Heart left ventricle (tissue), 16 donors: ENCODE data around the gene APP. TPM values are rescaled to one million over a fixed set of nuclear protein-coding genes. Genes with fewer than 3 reads are reported as not detected.

Source experiments
- ATAC-seq, 4 donors: fragments of 200-7000 bp; cut with Tn5 transposase; one replicate each; pipeline ENCODE4 v1.9.1; 2020 to 2022; ENCODE audit warnings: moderate library complexity in 4 of 4, mild to moderate bottlenecking in 3 of 4, moderate number of reproducible peaks in 1 of 4
- DNase-seq, 5 donors: peaks; one replicate each; pipeline ENCODE4 v3.0.0-alpha.2; 2020
- H3K27ac ChIP-seq, 12 donors: fragments of 200-600 bp; sonication (generic) in 4 of 12; one replicate each; pipeline versions ENCODE4 v1.5.0 to v1.8.0; 2016 to 2022; ENCODE audit warnings: mild to moderate bottlenecking in 2 of 12
- H3K27me3 ChIP-seq, 9 donors: fragments of 200-600 bp; sonication (generic) in 2 of 9; one replicate each; pipeline versions ENCODE4 v1.5.1 to v1.8.0; 2016 to 2022; ENCODE audit warnings: mild to moderate bottlenecking in 3 of 9
- H3K36me3 ChIP-seq, 9 donors: fragments of 200-600 bp; sonication (generic) in 2 of 9; one replicate each; pipeline versions ENCODE4 v1.5.0 to v1.8.0; 2018 to 2022; ENCODE audit warnings: mild to moderate bottlenecking in 2 of 9
- H3K4me1 ChIP-seq, 12 donors: fragments of 200-600 bp; sonication (generic) in 4 of 12; one replicate each; pipeline versions ENCODE4 v1.5.0 to v1.8.0; 2016 to 2022; ENCODE audit warnings: mild to moderate bottlenecking in 3 of 12
- H3K4me3 ChIP-seq, 12 donors: fragments of 200-600 bp; sonication (generic) in 4 of 12; one replicate each; pipeline versions ENCODE4 v1.5.0 to v1.8.0; 2017 to 2022; ENCODE audit warnings: mild to moderate bottlenecking in 9 of 12, moderate library complexity in 4 of 12
- H3K9me3 ChIP-seq, 12 donors: fragments of 200-600 bp; sonication (generic) in 4 of 12; one replicate each; pipeline versions ENCODE4 v1.5.0 to v1.8.0; 2016 to 2022; ENCODE audit warnings: mild to moderate bottlenecking in 1 of 12
- POLR2A ChIP-seq, 2 donors: fragments of 450-650 bp; IDR thresholded peaks; one replicate each; pipeline ENCODE4 v1.6.1; 2017; ENCODE audit warnings: antibody characterized with exemption in 2 of 2, mild to moderate bottlenecking in 2 of 2, moderate library complexity in 2 of 2
- WGBS, 4 donors: extraction: QIAGEN DNeasy Blood & Tissue Kit in 2 of 4; methylation state at CpG; one replicate each; pipeline versions ENCODE4 v1.1.5 to v1.1.7; 2013 to 2018; 5-methylcytosine and 5-hydroxymethylcytosine counted together
- intact Hi-C, 10 donors: fragments of 100-400 bp; cut with DNase I; formaldehyde crosslinking; loops; one replicate each; pipeline versions ENCODE4 v1.11.1 to v1.14.2; 2022
- polyA plus RNA-seq, 2 donors: library from polyadenylated mRNA; stranded (reverse); fragments of 200-250 nt; gene quantifications; one replicate each; pipeline ENCODE4 v1.2.3, GENCODE V29; 2013
- total RNA-seq, 9 donors: library from RNA; depleted of rRNA in 2 of 9; stranded (reverse); fragments of >200 nt in 2 of 9; fragmentation: NEBNext Ultra II Directional in 3 of 9; extraction: Animal tissue kit (Norgen Biotek cat#: 25700) in 3 of 9; gene quantifications; one replicate each; pipeline versions ENCODE4 v1.1.0 to v1.2.4, GENCODE V29; 2016 to 2023
- TF ChIP-seq, protein P1 (sequence below), 12 donors: fragments of 200-600 bp; sonication (generic) in 4 of 12; IDR thresholded peaks; one replicate each; pipeline versions ENCODE4 v1.5.0 to v1.8.0; 2018 to 2022; ENCODE audit warnings: antibody characterized with exemption in 12 of 12, mild to moderate bottlenecking in 5 of 12
- donor health status: ischemic (EF 13 %, LVEDD 7.1; RV severe dilation, severe dysfunction).
- donor health status: healthy with polysubstance abuse.
- donor health status: DM: no; HTN: yes; CAD: no.
- donor health status: DM: no; HTN: no; CAD: no.
- donor health status: ischemic (EF 25% LVEDD 6.9; RV normal size, moderate dysfunction).
- donor health status: ischemic (EF 25% LVEDD 5.7; RV mildly dilated, moderate dysfunction).
- donor health status: healthy.
- donor health status: DM: yes; HTN: yes; CAD: no.
- donor health status: ischemic (EF 35%, LVEDD 5.7; RV mildly dilated, moderate dysfunction).
- donor health status: nonischemic (EF 11% LVEDD 7.7; RV severe dilation, severe dysfunction).
- donor health status: DM: yes; HTN: yes; CAD: no.
- donor health status: PGD.
- donor health status: ischemic (EF 29% LVEDD 5.4; RV normal size, mild dysfunction).
- donor health status: nonischemic (EF 23%, LVEDD 6.1; RV moderate dilation, normal function).

The APP gene
- total and polyA plus RNA-seq, 11 donors: 103 to 467 (median 373) TPM

DNA sequence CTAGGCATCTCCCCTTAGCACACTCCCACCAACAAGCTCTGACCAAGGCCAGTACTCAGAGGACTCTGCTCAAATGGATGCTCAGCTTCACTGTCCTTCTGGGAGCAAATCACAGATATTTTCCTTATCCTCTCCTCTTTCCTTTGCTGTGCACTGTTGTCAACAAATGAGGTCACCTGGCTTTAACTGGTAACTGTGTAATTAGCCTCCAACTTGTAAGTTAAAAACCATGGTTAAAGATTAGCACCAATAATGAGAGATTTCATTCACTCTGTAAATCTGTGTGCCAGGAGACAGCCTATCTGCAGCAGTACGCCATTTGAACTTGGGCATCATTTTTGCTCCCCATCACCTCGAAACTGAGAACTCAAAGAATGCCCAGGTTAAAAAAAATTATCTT is 286.3 kb downstream of the APP start:
- Histone ChIP-seq H3K36me3 (peaks cover 0 to 46% (median 22%) of the 10 kb centered on the region in 9 donors), H3K9me3 (no peaks in the 10 kb centered on the region), H3K4me3 (no peak overlapping the region), H3K27ac (no peak overlapping the region), H3K4me1 (peaks cover 0 to 20% (median 4%) of the 10 kb centered on the region in 12 donors), H3K27me3 (no peaks in the 10 kb centered on the region)
- WGBS, 4 donors: 93 to 97% (median 97%) methylated on average over 2 of the region's 2 CpGs
- DNase-seq (no peak), ATAC-seq (no peak)
- no peak for TF ChIP-seq POLR2A (IDR thresholded peaks at IDR 0.05)
- intact Hi-C loops: loop anchor here in 9 of 10 donors (5.0 to 10.0 kb wide), 3 partner anchors 288 to 833 kb away; partner anchors contain the start of genes APP (in 6 of the 9) and CYYR1 (in 2 of the 9)

DNA sequence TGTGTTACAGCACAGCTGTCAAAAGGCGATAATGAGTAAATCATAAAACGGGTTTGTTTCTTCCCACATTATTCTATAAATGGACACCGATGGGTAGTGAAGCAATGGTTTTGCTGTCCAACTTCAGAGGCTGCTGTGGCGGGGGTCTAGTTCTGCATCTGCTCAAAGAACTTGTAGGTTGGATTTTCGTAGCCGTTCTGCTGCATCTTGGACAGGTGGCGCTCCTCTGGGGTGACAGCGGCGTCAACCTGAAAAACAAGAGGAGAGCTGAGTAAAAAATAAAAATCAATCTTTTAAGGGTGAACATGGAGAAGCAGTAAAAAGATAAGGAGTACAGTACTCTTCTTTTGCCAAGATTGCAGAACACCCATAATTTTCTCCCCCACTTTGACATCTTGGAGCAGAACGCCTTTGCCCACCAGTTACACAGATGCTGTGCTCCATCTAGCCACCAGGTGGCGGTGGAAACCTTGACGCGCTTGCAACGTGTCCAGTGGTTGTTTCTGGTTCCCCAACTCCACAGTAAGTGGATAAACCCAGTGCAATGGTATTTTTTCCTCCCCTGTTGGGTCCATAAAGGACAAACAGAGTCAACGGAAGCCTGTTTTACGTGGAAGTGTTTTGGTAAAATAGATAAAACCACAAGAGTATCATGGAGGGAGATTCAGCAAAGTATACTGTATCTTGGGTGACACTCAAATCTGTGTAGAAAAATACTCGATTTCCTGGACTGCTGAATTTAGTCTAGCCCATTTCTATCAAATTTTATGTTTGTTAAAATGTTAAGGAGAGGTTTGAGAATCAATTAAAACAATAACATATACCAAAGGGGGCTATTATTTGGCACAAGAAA is 288.8 kb downstream of the APP start:
- Histone ChIP-seq H3K4me1 (peaks cover 0 to 20% (median 4%) of the 10 kb centered on the region in 12 donors), H3K27ac (no peak overlapping the region), H3K27me3 (no peaks in the 10 kb centered on the region), H3K9me3 (no peaks in the 10 kb centered on the region), H3K36me3 (peaks cover 0 to 26% (median 15%) of the 10 kb centered on the region in 9 donors), H3K4me3 (no peak overlapping the region)
- TF ChIP-seq, protein P1, sequence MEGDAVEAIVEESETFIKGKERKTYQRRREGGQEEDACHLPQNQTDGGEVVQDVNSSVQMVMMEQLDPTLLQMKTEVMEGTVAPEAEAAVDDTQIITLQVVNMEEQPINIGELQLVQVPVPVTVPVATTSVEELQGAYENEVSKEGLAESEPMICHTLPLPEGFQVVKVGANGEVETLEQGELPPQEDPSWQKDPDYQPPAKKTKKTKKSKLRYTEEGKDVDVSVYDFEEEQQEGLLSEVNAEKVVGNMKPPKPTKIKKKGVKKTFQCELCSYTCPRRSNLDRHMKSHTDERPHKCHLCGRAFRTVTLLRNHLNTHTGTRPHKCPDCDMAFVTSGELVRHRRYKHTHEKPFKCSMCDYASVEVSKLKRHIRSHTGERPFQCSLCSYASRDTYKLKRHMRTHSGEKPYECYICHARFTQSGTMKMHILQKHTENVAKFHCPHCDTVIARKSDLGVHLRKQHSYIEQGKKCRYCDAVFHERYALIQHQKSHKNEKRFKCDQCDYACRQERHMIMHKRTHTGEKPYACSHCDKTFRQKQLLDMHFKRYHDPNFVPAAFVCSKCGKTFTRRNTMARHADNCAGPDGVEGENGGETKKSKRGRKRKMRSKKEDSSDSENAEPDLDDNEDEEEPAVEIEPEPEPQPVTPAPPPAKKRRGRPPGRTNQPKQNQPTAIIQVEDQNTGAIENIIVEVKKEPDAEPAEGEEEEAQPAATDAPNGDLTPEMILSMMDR (IDR thresholded peaks at IDR 0.05): peak; percentile 88 to 98 (median 94)
- no peak for TF ChIP-seq POLR2A (IDR thresholded peaks at IDR 0.05)
- DNase-seq (peak; percentile 49 to 81 (median 68)), ATAC-seq (peak; percentile 48 to 76 (median 76))
- intact Hi-C loops: loop anchor here (1.0 to 10.0 kb wide), 6 partner anchors 289 to 836 kb away; partner anchors contain the start of genes APP (in 8 of the 10) and CYYR1 (in 2 of the 10)
- 64 to 66% (median 65%) methylated on average over 17 of the region's 17 CpGs for WGBS, 4 donors

DNA sequence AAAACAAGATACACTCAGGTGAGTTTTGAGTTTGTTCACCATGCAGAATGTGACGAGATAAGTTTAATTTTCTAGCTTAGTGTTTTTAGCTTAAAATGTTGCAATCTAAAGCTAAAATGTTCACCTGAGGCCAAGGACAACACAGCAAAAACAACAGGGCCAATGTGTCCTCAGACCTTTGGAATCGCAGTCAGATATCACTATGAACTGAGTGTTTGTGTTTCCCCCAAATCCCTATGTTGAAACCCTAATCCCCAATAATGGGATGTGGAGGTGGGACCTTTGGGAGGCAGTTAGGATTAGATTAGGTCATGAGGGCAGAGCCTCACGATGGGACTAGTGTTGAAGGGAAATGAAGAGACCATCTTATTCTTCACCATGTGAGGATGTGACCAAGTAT is 291.4 kb downstream of the APP start:
- 86 to 91% (median 90%) methylated on average over 3 of the region's 3 CpGs for WGBS, 4 donors

DNA sequence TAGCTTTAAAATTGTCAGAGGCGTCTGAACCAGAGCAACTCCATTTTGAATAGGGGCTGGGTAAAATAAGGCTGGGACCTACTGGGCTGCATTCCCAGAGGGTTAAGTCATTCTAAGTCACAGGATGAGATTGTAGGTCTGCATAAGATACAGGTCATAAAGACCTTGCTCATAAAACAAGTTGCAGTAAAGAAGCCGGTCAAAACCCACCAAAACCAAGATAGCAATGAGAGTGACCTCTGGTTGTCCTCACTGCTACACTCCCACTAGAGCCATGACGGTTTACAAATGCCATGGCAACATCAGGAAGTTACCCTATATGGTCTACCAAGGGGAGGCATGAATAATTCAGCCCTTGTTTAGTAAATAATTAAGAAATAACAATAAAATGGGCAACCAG is 292.2 kb downstream of the APP start:
- H3K4me3 ChIP-seq: no peak overlapping the region
- TF ChIP-seq, protein P1 (IDR thresholded peaks at IDR 0.05): no peak
- 62 to 73% (median 69%) methylated on average over 3 of the region's 3 CpGs for WGBS, 4 donors
- DNase-seq (no peak), ATAC-seq (no peak)
- intact Hi-C loops: no loop called here
- H3K27ac ChIP-seq: no peak overlapping the region
- peaks cover 0 to 23% (median 15%) of the 10 kb centered on the region in 9 donors for H3K36me3 ChIP-seq
- no peaks in the 10 kb centered on the region for H3K27me3 ChIP-seq
- no peaks in the 10 kb centered on the region for H3K9me3 ChIP-seq
- no peaks in the 10 kb centered on the region for H3K4me1 ChIP-seq

More for the DNA sequence above, 291.4 kb downstream of the APP start:
- H3K4me3 ChIP-seq: no peak overlapping the region
- no peaks in the 10 kb centered on the region for H3K4me1 ChIP-seq
- ATAC-seq (no peak), DNase-seq (no peak)
- H3K27ac ChIP-seq: no peak overlapping the region
- TF ChIP-seq POLR2A (IDR thresholded peaks at IDR 0.05): no peak
- TF ChIP-seq, protein P1 (IDR thresholded peaks at IDR 0.05): no peak
- H3K9me3 ChIP-seq: no peaks in the 10 kb centered on the region
- no peaks in the 10 kb centered on the region for H3K27me3 ChIP-seq
- intact Hi-C loops: no loop called here
- H3K36me3 ChIP-seq: peaks cover 0 to 21% (median 15%) of the 10 kb centered on the region in 9 donors
